Measurements from ENCODE around the gene TMIE. TPM values are rescaled to one million over a fixed set of nuclear protein-coding genes. Genes with fewer than 3 reads are reported as not detected.

Gene TMIE
- total and polyA plus RNA-seq, 2 of the 4 experiments (the other 2 are of a cell fraction): 0.12 TPM; not detected in 1

GRCh38 chr3:46690798-46691197 lies 10.4 kb upstream of the TMIE start:
- Histone ChIP-seq H3K27ac (ENCODE audit: insufficient read depth, low read length) (no peak overlapping the region), H4K91ac (ENCODE audit: insufficient read depth, low read depth, low read length) (no peak overlapping the region), H4K20me1 (ENCODE audit: insufficient read depth, low read length) (peaks cover 5% of the 10 kb centered on the region; the same call in 1 of the 2 replicates), H2AK9ac (replicated peaks; ENCODE audit: low read depth, low read length, poor library complexity) (no peak overlapping the region), H3K4me2 (ENCODE audit: low read depth, low read length) (no peak overlapping the region), H2AFZ (replicated peaks; ENCODE audit: low read length, poor library complexity) (no peak overlapping the region), H3K4ac (ENCODE audit: low read depth, low read length) (no peak overlapping the region), H3K4me3 (ENCODE audit: insufficient read depth, low read depth, low read length) (no peak overlapping the region), H3K36me3 (ENCODE audit: control insufficient read depth, insufficient read depth, low read length) (no peaks in the 10 kb centered on the region; the same call in 1 of the 2 replicates), H2BK20ac (ENCODE audit: low read depth, low read length) (no peak overlapping the region), H2BK15ac (ENCODE audit: low read depth, low read length) (no peak overlapping the region), H3K9ac (ENCODE audit: low read depth, low read length) (no peak overlapping the region), H2BK120ac (ENCODE audit: low read depth, low read length) (no peak overlapping the region), H3K4me1 (ENCODE audit: control insufficient read depth, insufficient read depth, low read length) (peaks cover 10% of the 10 kb centered on the region), H3K14ac (replicated peaks; ENCODE audit: low read depth, low read length) (no peak overlapping the region), H4K5ac (ENCODE audit: low read depth, low read length) (no peak overlapping the region), H3K18ac (ENCODE audit: low read depth, low read length) (no peak overlapping the region), H2BK5ac (ENCODE audit: low read depth, low read length, poor library complexity, severe bottlenecking) (no peak overlapping the region), H3K9me1 (ENCODE audit: insufficient read depth, low read length) (peaks cover 10% of the 10 kb centered on the region; the same call in 1 of the 2 replicates), H2AK5ac (ENCODE audit: low read depth, low read length) (no peak overlapping the region), H3K27me3 (ENCODE audit: control insufficient read depth, insufficient read depth, low read length) (peaks cover 5% of the 10 kb centered on the region), H4K8ac (ENCODE audit: low read depth in 2 of 2, low read length in 2 of 2) (no peak overlapping the region), H3K79me1 (ENCODE audit: low read depth in 1 of 2, low read length in 2 of 2) (no peaks in the 10 kb centered on the region; a peak in 1 of 4 replicates), H3K23ac (ENCODE audit: low read depth, low read length) (no peak overlapping the region), H3K56ac (ENCODE audit: extremely low read depth, insufficient read depth, low read length) (no peak overlapping the region), H3K9me3 (ENCODE audit: control insufficient read depth, insufficient read depth, low read length) (no peaks in the 10 kb centered on the region)
- in situ Hi-C loops (cut with MboI; ENCODE audit: low sequenced_read_pairs) (no loop called here), dilution Hi-C loops (cut with HindIII; ENCODE audit: low sequenced_read_pairs, unreplicated experiment) (no loop called here), intact Hi-C loops (cut with micrococcal nuclease) (no loop called here)
- no CpG with 5 or more reads among the region's 5 CpGs for WGBS, 2 experiments (ENCODE audit: extremely low coverage in 2 of 2, insufficient read length in 1 of 2)
- DNase-seq (no peak), ATAC-seq (ENCODE audit: low read depth) (no peak)
- no TSS peak for BruUV-seq (replicated peaks)
- CTCF ChIA-PET: no interaction called here
- POLR2A ChIA-PET (ENCODE audit: unreplicated experiment): no interaction called here
- TF ChIP-seq POLR2A (IDR thresholded peaks at IDR 0.05; ENCODE audit: low read depth, low read length): no peak
- no peak for TF ChIP-seq FOS (IDR thresholded peaks at IDR 0.05; ENCODE audit: low read depth, low read length)
- no peak for TF ChIP-seq ELK1 (IDR thresholded peaks at IDR 0.05; ENCODE audit: borderline replicate concordance, low read depth, low read length)
- TF ChIP-seq RCOR1 (IDR thresholded peaks at IDR 0.05; ENCODE audit: insufficient replicate concordance, low read length): no peak
- TF ChIP-seq MAZ (IDR thresholded peaks at IDR 0.05; ENCODE audit: borderline replicate concordance, low read depth, low read length): no peak
- TF ChIP-seq CTCF (conservative IDR thresholded peaks at IDR 0.05; ENCODE audit: low read depth, low read length): no peak
- TF ChIP-seq NFE2L2 (IDR thresholded peaks at IDR 0.05; ENCODE audit: low read depth, low read length): no peak
- no peak for TF ChIP-seq SMC3 (IDR thresholded peaks at IDR 0.05; ENCODE audit: low read depth, low read length)
- no peak for TF ChIP-seq CHD1 (IDR thresholded peaks at IDR 0.05; ENCODE audit: low read depth, low read length)
- no peak for TF ChIP-seq RAD21 (IDR thresholded peaks at IDR 0.05; ENCODE audit: low read length)
- TF ChIP-seq MXI1 (IDR thresholded peaks at IDR 0.05; ENCODE audit: borderline replicate concordance, low read depth, low read length): no peak
- no peak for TF ChIP-seq USF2 (IDR thresholded peaks at IDR 0.05; ENCODE audit: low read depth, low read length)
- no peak for TF ChIP-seq CEBPB (IDR thresholded peaks at IDR 0.05; ENCODE audit: low read depth, low read length)
- no peak for TF ChIP-seq BHLHE40 (IDR thresholded peaks at IDR 0.05; ENCODE audit: low read depth, low read length)
- TF ChIP-seq RFX5 (IDR thresholded peaks at IDR 0.05; ENCODE audit: low read depth, low read length): no peak
- no peak for TF ChIP-seq MAFK (IDR thresholded peaks at IDR 0.05; ENCODE audit: low read depth, low read length)

Measured in IMR-90 (cell line).